Esophagus squamous epithelium (tissue), 4 donors: Measurements from ENCODE around the gene FAM241B.

Experiments
- CTCF ChIP-seq, 6 experiments: fragments of 450-650 bp in 4 of 6; fragments of 200-600 bp in 2 of 6; sonication (generic) in 2 of 6; IDR thresholded peaks; one replicate each; pipeline ENCODE4 v1.5.1; 2016 to 2019; ENCODE audit warnings: antibody characterized with exemption in 6 of 6, mild to moderate bottlenecking in 4 of 6, moderate library complexity in 4 of 6
- POLR2A ChIP-seq, 4 donors: fragments of 450-650 bp; IDR thresholded peaks; one replicate each; pipeline ENCODE4 v1.6.1; 2017; ENCODE audit warnings: antibody characterized with exemption in 4 of 4, mild to moderate bottlenecking in 4 of 4, moderate library complexity in 3 of 4

DNA sequence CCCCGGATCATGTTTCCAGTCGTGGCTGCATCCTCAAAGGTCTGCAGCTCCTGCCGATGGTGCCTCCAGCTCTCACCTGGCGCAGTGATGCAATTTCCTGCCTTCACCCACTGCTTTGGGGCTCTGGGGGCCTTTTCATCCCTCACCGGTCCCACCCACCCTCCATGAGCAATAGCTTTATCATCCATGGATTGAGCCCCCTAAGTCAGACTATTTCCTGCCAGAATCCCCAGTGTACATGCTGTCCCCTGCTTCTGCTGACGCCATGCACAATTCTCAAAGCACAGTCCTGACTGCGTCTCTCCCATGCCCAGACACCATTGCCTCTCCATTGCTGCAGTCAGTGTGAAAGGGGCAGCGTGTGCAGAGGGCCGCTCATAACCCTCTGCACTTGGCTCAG lies 49.7 kb downstream of the FAM241B start:
- TF ChIP-seq CTCF (IDR thresholded peaks at IDR 0.05) = no peak
- TF ChIP-seq POLR2A (IDR thresholded peaks at IDR 0.05) = no peak
